Hepatocyte (in vitro differentiated cells): ENCODE data around the gene LCN2. TPM values are rescaled to one million over a fixed set of nuclear protein-coding genes. Genes with fewer than 3 reads are reported as not detected.

Source experiments
- DNase-seq: peaks from one replicate; pipeline ENCODE4 v3.0.0-alpha.2; 2016; ENCODE audit warnings: low spot score
- H2AFZ ChIP-seq: fragments of 200-600 bp; sonication (generic); 2 replicates; pipeline ENCODE4 v1.6.0; 2016; ENCODE audit warnings: antibody characterized with exemption, mild to moderate bottlenecking
- H3K27ac ChIP-seq: fragments of 200-600 bp; sonication (generic); 2 replicates; pipeline ENCODE4 v1.5.1; 2016; ENCODE audit warnings: mild to moderate bottlenecking
- H3K27me3 ChIP-seq: fragments of 200-600 bp; sonication (generic); 2 replicates; pipeline ENCODE4 v1.6.1; 2016
- H3K36me3 ChIP-seq: fragments of 200-600 bp; sonication (generic); replicated peaks from 2 replicates; pipeline ENCODE4 v1.5.1; 2016; ENCODE audit warnings: low read depth; ENCODE audit not compliant: insufficient read depth
- H3K4me1 ChIP-seq: fragments of 200-600 bp; sonication (generic); 2 replicates; pipeline ENCODE4 v1.5.1; 2016; ENCODE audit warnings: mild to moderate bottlenecking, moderate library complexity; ENCODE audit not compliant: insufficient read depth
- H3K4me2 ChIP-seq: fragments of 200-600 bp; sonication (generic); 2 replicates; pipeline ENCODE4 v1.6.0; 2016
- H3K4me3 ChIP-seq: fragments of 200-600 bp; sonication (generic); 2 replicates; pipeline ENCODE4 v1.5.1; 2016; ENCODE audit warnings: mild to moderate bottlenecking
- H3K79me2 ChIP-seq: fragments of 200-600 bp; sonication (generic); 2 replicates; pipeline ENCODE4 v1.6.0; 2017; ENCODE audit warnings: mild to moderate bottlenecking
- H3K9me2 ChIP-seq: fragments of 200-600 bp; sonication (generic); replicated peaks from 2 replicates; pipeline ENCODE4 v1.6.0; 2017; ENCODE audit warnings: mild to moderate bottlenecking; ENCODE audit not compliant: insufficient read depth
- H3K9me3 ChIP-seq: fragments of 200-600 bp; sonication (generic); 2 replicates; pipeline ENCODE4 v1.5.1; 2016; ENCODE audit warnings: low read depth, mild to moderate bottlenecking
- H4K20me1 ChIP-seq: fragments of 200-600 bp; sonication (generic); 2 replicates; pipeline ENCODE4 v1.6.0; 2016; ENCODE audit warnings: mild to moderate bottlenecking; ENCODE audit not compliant: insufficient read depth, poor library complexity, severe bottlenecking
- EZH2 ChIP-seq: fragments of 200-600 bp; sonication (generic); IDR thresholded peaks from 2 replicates; pipeline ENCODE4 v1.6.1; 2016; ENCODE audit warnings: antibody characterized with exemption, mild to moderate bottlenecking, borderline replicate concordance
- EZH2phosphoT487 ChIP-seq: fragments of 200-600 bp; sonication (generic); IDR thresholded peaks from one replicate; pipeline ENCODE4 v1.6.1; 2018; ENCODE audit warnings: antibody characterized with exemption, mild to moderate bottlenecking, low read depth, moderate library complexity; ENCODE audit not compliant: unreplicated experiment, severe bottlenecking
- WGBS: methylation state at CpG from one replicate; pipeline ENCODE4 v1.1.6; 2016; ENCODE audit warnings: low lambda C conversion rate; ENCODE audit errors: missing lambda C conversion rate; 5-methylcytosine and 5-hydroxymethylcytosine counted together
- polyA plus RNA-seq: library from polyadenylated mRNA; unstranded; fragments of >200 nt; fragmentation: Nextera tagmentation; extraction: Ambion mirVana; gene quantifications from 2 replicates; pipeline ENCODE4 v1.2.1, GENCODE V29; 2016
- total RNA-seq: library from RNA; depleted of rRNA; stranded (reverse); fragments of >200 nt; gene quantifications from 2 replicates; pipeline ENCODE4 v1.2.3, GENCODE V29; 2014
- TF ChIP-seq, protein P1 (sequence below): fragments of 200-600 bp; sonication (generic); IDR thresholded peaks from 2 replicates; pipeline ENCODE4 v1.5.1; 2016; ENCODE audit warnings: antibody characterized with exemption, mild to moderate bottlenecking; ENCODE audit not compliant: poor library complexity

The LCN2 gene
- total and polyA plus RNA-seq, 2 experiments from 2014 or later, result 5.3 to 12.8 TPM

DNA sequence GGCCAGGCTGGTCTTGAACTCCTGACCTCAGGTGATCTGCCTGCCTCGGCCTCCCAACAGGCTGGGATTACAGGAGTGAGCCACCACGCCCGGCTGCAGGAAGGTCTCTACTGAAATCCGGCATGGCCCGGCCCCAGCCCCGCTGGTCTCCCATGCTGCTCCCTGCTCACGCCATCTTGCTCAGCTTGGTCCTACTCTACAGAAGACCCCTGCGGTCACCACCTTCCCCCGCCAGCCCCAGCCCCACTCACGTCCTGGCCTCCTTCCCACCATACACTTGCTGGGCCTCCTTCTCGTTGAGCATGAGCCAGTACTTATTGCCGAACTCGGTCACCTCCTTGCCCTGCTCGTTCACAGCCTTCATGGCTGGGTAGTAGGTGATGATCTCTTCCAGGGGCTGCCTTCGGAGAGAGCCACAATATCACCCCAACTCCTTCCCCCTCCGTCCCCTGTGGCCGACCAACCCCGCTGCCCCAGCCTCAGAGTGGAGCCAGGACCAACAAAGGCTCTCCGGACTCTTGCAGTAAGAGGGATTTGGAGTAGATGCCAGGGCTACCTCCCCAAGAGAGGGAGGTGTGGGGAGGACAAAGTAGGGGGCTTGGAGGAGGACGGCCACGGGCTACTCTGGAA is 25.7 kb upstream of the LCN2 start:
- DNase-seq, result no peak
- peaks cover 13% of the 10 kb centered on the region for H3K4me1 ChIP-seq
- H3K27me3 ChIP-seq, result no peaks in the 10 kb centered on the region
- H3K4me2 ChIP-seq, result no peak overlapping the region
- no peaks in the 10 kb centered on the region for H3K9me2 ChIP-seq
- no peak overlapping the region for H2AFZ ChIP-seq
- peaks cover 26% of the 10 kb centered on the region for H3K79me2 ChIP-seq
- no peak for TF ChIP-seq EZH2phosphoT487
- no peak for TF ChIP-seq EZH2
- TF ChIP-seq, protein P1, sequence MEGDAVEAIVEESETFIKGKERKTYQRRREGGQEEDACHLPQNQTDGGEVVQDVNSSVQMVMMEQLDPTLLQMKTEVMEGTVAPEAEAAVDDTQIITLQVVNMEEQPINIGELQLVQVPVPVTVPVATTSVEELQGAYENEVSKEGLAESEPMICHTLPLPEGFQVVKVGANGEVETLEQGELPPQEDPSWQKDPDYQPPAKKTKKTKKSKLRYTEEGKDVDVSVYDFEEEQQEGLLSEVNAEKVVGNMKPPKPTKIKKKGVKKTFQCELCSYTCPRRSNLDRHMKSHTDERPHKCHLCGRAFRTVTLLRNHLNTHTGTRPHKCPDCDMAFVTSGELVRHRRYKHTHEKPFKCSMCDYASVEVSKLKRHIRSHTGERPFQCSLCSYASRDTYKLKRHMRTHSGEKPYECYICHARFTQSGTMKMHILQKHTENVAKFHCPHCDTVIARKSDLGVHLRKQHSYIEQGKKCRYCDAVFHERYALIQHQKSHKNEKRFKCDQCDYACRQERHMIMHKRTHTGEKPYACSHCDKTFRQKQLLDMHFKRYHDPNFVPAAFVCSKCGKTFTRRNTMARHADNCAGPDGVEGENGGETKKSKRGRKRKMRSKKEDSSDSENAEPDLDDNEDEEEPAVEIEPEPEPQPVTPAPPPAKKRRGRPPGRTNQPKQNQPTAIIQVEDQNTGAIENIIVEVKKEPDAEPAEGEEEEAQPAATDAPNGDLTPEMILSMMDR, result no peak
- H4K20me1 ChIP-seq, result no peaks in the 10 kb centered on the region
- WGBS, result 96% methylated on average over 21 of the region's 21 CpGs
- no peaks in the 10 kb centered on the region for H3K36me3 ChIP-seq
- no peak overlapping the region for H3K4me3 ChIP-seq
- H3K9me3 ChIP-seq, result no peaks in the 10 kb centered on the region
- H3K27ac ChIP-seq, result no peak overlapping the region

DNA sequence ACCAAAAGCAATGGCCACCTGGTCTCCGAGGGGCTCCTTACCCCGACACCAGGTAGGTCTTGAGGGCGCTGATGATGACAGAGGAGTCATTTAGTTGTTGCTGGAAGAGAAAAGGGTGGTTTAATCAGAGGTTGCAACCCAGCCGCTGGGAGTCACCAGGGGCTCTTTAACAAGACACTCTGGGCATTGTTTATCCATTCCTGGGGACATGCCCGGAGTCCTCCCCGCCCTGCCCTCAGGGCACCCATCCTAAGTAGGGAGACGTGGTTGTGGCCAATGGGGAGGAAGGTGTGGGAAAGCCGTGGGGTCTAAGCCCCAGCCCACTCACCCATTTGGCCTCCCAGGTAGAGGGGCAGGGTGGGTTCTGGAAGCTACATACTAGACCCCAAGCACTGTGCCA is 24.8 kb upstream of the LCN2 start:
- Histone ChIP-seq H3K36me3 (no peaks in the 10 kb centered on the region), H3K27me3 (no peaks in the 10 kb centered on the region), H3K4me3 (no peak overlapping the region), H3K4me1 (peaks cover 19% of the 10 kb centered on the region), H3K4me2 (no peak overlapping the region), H3K9me2 (no peaks in the 10 kb centered on the region), H4K20me1 (no peaks in the 10 kb centered on the region), H3K9me3 (no peaks in the 10 kb centered on the region), H3K27ac (no peak overlapping the region), H2AFZ (no peak overlapping the region), H3K79me2 (peaks cover 33% of the 10 kb centered on the region)
- TF ChIP-seq, protein P1, result no peak
- TF ChIP-seq EZH2 (no peak), EZH2phosphoT487 (no peak)
- DNase-seq, result no peak
- 91% methylated on average over 8 of the region's 8 CpGs for WGBS

DNA sequence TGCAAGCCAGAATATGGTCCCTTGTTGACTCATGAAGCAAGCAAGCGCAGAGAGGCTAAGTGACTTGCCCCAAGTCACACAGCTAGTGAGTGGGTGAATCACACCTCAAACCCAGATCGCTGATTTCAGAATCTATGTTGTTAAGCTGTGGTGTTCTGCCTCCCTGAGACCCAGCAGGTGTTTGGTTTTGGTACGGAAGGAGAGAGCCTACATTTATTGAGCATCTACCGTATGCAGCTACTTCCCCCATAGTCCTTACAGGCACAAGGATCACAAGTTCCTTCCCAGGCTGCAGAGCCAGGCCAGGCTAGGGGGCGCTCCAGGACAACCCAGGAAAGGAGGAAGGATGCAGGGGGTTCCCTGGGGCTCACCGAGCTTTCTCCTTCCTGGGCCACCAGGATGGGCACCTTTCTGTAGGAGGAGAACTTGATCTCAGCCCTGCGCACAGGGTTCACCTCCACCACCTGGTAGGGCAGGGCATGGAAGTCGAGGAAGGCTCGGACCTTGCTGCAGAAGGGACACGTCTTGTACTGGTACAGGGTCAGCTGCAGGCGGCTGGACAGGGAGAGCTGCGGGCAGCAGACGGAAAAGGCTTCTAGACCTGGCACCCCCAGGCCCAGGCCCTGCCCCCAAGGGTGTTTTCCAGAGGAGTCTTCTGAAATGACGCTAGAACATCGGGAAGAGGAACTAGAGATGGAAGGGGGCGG is 24.2 kb upstream of the LCN2 start:
- Histone ChIP-seq H3K4me3 (no peak overlapping the region), H3K79me2 (peaks cover 33% of the 10 kb centered on the region), H3K36me3 (no peaks in the 10 kb centered on the region), H3K27ac (no peak overlapping the region), H3K27me3 (no peaks in the 10 kb centered on the region), H3K4me2 (no peak overlapping the region), H3K9me3 (no peaks in the 10 kb centered on the region), H4K20me1 (no peaks in the 10 kb centered on the region), H3K4me1 (peaks cover 19% of the 10 kb centered on the region), H3K9me2 (no peaks in the 10 kb centered on the region), H2AFZ (no peak overlapping the region)
- DNase-seq, result peak; percentile 76
- 88% methylated on average over 15 of the region's 16 CpGs for WGBS
- no peak for TF ChIP-seq EZH2phosphoT487
- TF ChIP-seq, protein P1, result peak; percentile 50
